Cardiac muscle cell (in vitro differentiated cells and primary cell): ENCODE measurements around the gene S100A11. TPM values are rescaled to one million over a fixed set of nuclear protein-coding genes. Genes with fewer than 3 reads are reported as not detected.
A peak's percentile ranks its signal among the peaks of the same experiment; 100 is the strongest.

Experiments used
- DNase-seq, 2 donors: peaks; one replicate each; pipeline versions ENCODE4 v3.0.0 to v3.0.0-alpha.2; 2010 to 2017; ENCODE audit warnings: low read depth in 1 of 2, low spot score in 1 of 2
- H3K27ac ChIP-seq: fragments of 200-600 bp; sonication (generic); 2 replicates; pipeline ENCODE4 v1.5.1; 2016
- H3K27me3 ChIP-seq: fragments of 200-600 bp; sonication (generic); 2 replicates; pipeline ENCODE4 v1.6.0; 2016; ENCODE audit warnings: control low read depth
- H3K36me3 ChIP-seq: fragments of 200-600 bp; sonication (generic); 2 replicates; pipeline ENCODE4 v1.5.1; 2016; ENCODE audit warnings: control low read depth
- H3K4me1 ChIP-seq: fragments of 200-600 bp; sonication (generic); 2 replicates; pipeline ENCODE4 v1.8.1; 2017; ENCODE audit warnings: low read depth, mild to moderate bottlenecking, mixed run types
- H3K4me3 ChIP-seq: fragments of 200-600 bp; sonication (generic); 2 replicates; pipeline ENCODE4 v1.5.1; 2016; ENCODE audit warnings: mild to moderate bottlenecking
- H3K9me3 ChIP-seq: fragments of 200-600 bp; sonication (generic); 2 replicates; pipeline ENCODE4 v1.5.1; 2017; ENCODE audit warnings: low read depth, mild to moderate bottlenecking, control low read depth
- CTCF ChIP-seq: IDR thresholded peaks from 2 replicates; pipeline ENCODE4 v1.5.1; 2012; ENCODE audit warnings: low read depth, mild to moderate bottlenecking, low read length
- polyA plus RNA-seq: library from polyadenylated mRNA; unstranded; fragments of >200 nt; fragmentation: Nextera tagmentation; extraction: Ambion mirVana; gene quantifications from 2 replicates; pipeline ENCODE4 v1.2.1, GENCODE V29; 2016
- total RNA-seq: library from RNA; depleted of rRNA; stranded (reverse); fragments of >200 nt; gene quantifications from 2 replicates; pipeline ENCODE4 v1.2.3, GENCODE V29; 2016

Gene S100A11
- total and polyA plus RNA-seq, 2 experiments from 2014 or later, result 22.5 to 122 TPM

GRCh38 chr1:152044386-152044785 lies 7.6 kb upstream of the S100A11 start:
- TF ChIP-seq CTCF, result no peak
- Histone ChIP-seq H3K36me3 (no peaks in the 10 kb centered on the region), H3K4me1 (peaks cover 9% of the 10 kb centered on the region), H3K9me3 (no peaks in the 10 kb centered on the region), H3K27me3 (peaks cover 17% of the 10 kb centered on the region), H3K4me3 (no peak overlapping the region), H3K27ac (no peak overlapping the region)
- peak in 1 of 2 donors; percentile 55 for DNase-seq

GRCh38 chr1:152043870-152044269 lies 7.1 kb upstream of the S100A11 start:
- H3K36me3 ChIP-seq, result no peaks in the 10 kb centered on the region
- no peak for DNase-seq
- H3K27ac ChIP-seq, result no peak overlapping the region
- no peak overlapping the region for H3K4me3 ChIP-seq
- TF ChIP-seq CTCF, result no peak
- no peaks in the 10 kb centered on the region for H3K9me3 ChIP-seq
- peaks cover 9% of the 10 kb centered on the region for H3K4me1 ChIP-seq
- H3K27me3 ChIP-seq, result peaks cover 17% of the 10 kb centered on the region

- DNase-seq, result no peak
- no peaks in the 10 kb centered on the region for H3K36me3 ChIP-seq
- no peak overlapping the region for H3K27ac ChIP-seq
- no peak overlapping the region for H3K4me3 ChIP-seq
- no peaks in the 10 kb centered on the region for H3K9me3 ChIP-seq
- H3K4me1 ChIP-seq, result no peaks in the 10 kb centered on the region
- no peak for TF ChIP-seq CTCF
- H3K27me3 ChIP-seq, result peaks cover 17% of the 10 kb centered on the region
Measured at GRCh38 chr1:152042030-152042429, 5.2 kb upstream of the S100A11 start.

- Histone ChIP-seq H3K4me1 (peaks cover 10% of the 10 kb centered on the region), H3K27ac (no peak overlapping the region), H3K9me3 (no peaks in the 10 kb centered on the region), H3K36me3 (no peaks in the 10 kb centered on the region), H3K4me3 (no peak overlapping the region), H3K27me3 (peaks cover 17% of the 10 kb centered on the region)
- TF ChIP-seq CTCF, result no peak
- DNase-seq, result no peak
Measured at GRCh38 chr1:152039886-152040285, 3.1 kb upstream of the S100A11 start.

GRCh38 chr1:152039461-152039860 lies 2.7 kb upstream of the S100A11 start:
- no peak overlapping the region for H3K4me3 ChIP-seq
- H3K36me3 ChIP-seq, result no peaks in the 10 kb centered on the region
- H3K9me3 ChIP-seq, result no peaks in the 10 kb centered on the region
- no peak for TF ChIP-seq CTCF
- H3K27ac ChIP-seq, result no peak overlapping the region
- H3K27me3 ChIP-seq, result peaks cover 17% of the 10 kb centered on the region
- peaks cover 10% of the 10 kb centered on the region for H3K4me1 ChIP-seq
- no peak for DNase-seq

- no peak for DNase-seq
- Histone ChIP-seq H3K4me3 (no peak overlapping the region), H3K27me3 (peaks cover 17% of the 10 kb centered on the region), H3K9me3 (no peaks in the 10 kb centered on the region), H3K4me1 (peaks cover 10% of the 10 kb centered on the region), H3K36me3 (no peaks in the 10 kb centered on the region), H3K27ac (no peak overlapping the region)
- no peak for TF ChIP-seq CTCF
Measured at GRCh38 chr1:152038871-152039270, 2.1 kb upstream of the S100A11 start.
